ENCODE data around the gene TCF4. TPM values are rescaled to one million over a fixed set of nuclear protein-coding genes. Genes with fewer than 3 reads are reported as not detected.

The TCF4 gene
- polyA plus RNA-seq, 1 of the 3 experiments (the other 2 are of a cell fraction) = 39.1 TPM

DNA sequence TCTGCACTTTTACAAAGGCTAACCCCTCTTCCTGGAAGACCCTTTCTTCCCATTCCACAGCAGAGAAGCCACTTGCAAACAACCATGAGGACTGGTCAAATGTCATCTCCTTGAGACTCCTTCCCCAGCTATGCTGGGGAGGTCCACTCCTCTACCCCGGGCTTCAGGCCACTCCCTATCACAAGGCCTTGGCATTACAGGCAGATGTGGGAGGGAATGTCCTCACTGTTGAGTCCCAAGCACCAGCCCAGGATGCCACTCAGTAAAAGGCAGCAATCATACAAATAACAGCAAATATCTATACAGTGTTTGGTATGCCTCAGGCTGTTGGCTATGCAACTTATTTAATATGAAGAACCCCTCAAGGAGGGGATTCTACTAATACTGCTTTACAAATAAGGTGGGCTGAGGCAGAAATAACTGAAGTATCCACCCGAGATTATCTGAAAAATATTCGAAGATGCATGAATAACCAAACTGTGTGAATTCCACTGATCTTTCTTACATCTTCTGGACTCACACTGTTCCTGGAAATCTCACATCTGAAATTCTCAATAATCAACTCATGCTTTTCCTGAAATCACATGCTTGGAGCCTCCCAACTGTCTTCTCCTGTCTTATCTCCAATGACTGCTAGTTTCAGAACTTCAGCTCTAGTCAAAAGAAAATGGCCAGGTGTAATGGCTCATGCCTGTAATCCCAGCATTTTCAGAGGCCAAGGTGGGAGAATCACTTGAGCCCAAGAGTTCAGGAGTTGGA, 226.3 kb downstream of the TCF4 start (continued):
- no peak for TF ChIP-seq EP300 (IDR thresholded peaks at IDR 0.05; ENCODE audit: borderline replicate concordance in 1 of 2, low read depth in 1 of 2, low read length in 1 of 2)
- TF ChIP-seq TCF12 (IDR thresholded peaks at IDR 0.05) = no peak

DNA sequence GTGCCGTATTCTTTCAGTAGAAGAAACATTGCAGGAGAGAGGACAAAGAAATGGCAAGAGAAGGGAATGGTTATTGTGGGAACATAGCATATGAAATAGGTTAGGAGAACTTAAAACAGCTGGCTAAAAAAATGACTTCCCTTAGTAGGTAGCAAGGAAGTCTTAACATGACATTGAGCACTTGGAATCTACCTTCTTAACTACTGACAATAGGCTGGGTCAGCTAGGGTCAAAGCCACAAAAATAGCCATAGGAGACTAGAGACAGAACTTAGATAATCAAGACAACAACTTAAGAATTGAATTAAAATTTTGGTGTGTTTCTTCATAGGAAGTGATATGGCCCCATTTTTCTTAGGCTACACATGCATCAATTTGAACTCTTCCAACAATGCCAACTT, 227.9 kb downstream of the TCF4 start:
- peaks cover 25% of the 10 kb centered on the region for H3K79me2 ChIP-seq (ENCODE audit: insufficient read depth)
- ChIA-PET CTCF (interaction anchor here (1.8 kb wide), 1 partner anchor 55 kb away, joined by 5 read pairs; no protein-coding TSS in a partner anchor), POLR2A (interaction anchor here (0.6 kb wide), 1 partner anchor 71 kb away, joined by 3 read pairs; no protein-coding TSS in a partner anchor)
- TF ChIP-seq SMC3 (IDR thresholded peaks at IDR 0.05; ENCODE audit: low read depth, low read length) (no peak), FOXJ3 (CRISPR knock-in tag; IDR thresholded peaks at IDR 0.05) (no peak), TCF12 (IDR thresholded peaks at IDR 0.05) (no peak), EZH2phosphoT487 (IDR thresholded peaks at IDR 0.05; ENCODE audit: borderline replicate concordance, low read depth) (no peak), CHD2 (IDR thresholded peaks at IDR 0.05; ENCODE audit: low read length, partially characterized antibody) (no peak), NFIC (IDR thresholded peaks at IDR 0.05; ENCODE audit: borderline replicate concordance) (no peak), RCOR1 (IDR thresholded peaks at IDR 0.05; ENCODE audit: low read length) (no peak), PBX3 (IDR thresholded peaks at IDR 0.05) (no peak), TEAD4 (IDR thresholded peaks at IDR 0.05; ENCODE audit: borderline replicate concordance, insufficient read depth) (no peak), ELF1 (IDR thresholded peaks at IDR 0.05) (no peak), GATA2 (CRISPR knock-in tag; IDR thresholded peaks at IDR 0.05) (no peak), YY1 (IDR thresholded peaks at IDR 0.05; ENCODE audit: low read depth) (no peak), SIN3A (IDR thresholded peaks at IDR 0.05; ENCODE audit: borderline replicate concordance, low read depth, low read length) (no peak), RFX5 (IDR thresholded peaks at IDR 0.05; ENCODE audit: low read length) (no peak), TAF1 (IDR thresholded peaks at IDR 0.05; ENCODE audit: borderline replicate concordance, low read depth, low read length) (no peak), GABPA (IDR thresholded peaks at IDR 0.05; ENCODE audit: low read depth) (no peak), MAX (IDR thresholded peaks at IDR 0.05; ENCODE audit: low read depth) (no peak)
- TF ChIP-seq, protein P1, sequence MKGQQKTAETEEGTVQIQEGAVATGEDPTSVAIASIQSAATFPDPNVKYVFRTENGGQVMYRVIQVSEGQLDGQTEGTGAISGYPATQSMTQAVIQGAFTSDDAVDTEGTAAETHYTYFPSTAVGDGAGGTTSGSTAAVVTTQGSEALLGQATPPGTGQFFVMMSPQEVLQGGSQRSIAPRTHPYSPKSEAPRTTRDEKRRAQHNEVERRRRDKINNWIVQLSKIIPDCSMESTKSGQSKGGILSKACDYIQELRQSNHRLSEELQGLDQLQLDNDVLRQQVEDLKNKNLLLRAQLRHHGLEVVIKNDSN (IDR thresholded peaks at IDR 0.05; ENCODE audit: borderline replicate concordance, low read depth) = no peak
- TF ChIP-seq, protein P2, sequence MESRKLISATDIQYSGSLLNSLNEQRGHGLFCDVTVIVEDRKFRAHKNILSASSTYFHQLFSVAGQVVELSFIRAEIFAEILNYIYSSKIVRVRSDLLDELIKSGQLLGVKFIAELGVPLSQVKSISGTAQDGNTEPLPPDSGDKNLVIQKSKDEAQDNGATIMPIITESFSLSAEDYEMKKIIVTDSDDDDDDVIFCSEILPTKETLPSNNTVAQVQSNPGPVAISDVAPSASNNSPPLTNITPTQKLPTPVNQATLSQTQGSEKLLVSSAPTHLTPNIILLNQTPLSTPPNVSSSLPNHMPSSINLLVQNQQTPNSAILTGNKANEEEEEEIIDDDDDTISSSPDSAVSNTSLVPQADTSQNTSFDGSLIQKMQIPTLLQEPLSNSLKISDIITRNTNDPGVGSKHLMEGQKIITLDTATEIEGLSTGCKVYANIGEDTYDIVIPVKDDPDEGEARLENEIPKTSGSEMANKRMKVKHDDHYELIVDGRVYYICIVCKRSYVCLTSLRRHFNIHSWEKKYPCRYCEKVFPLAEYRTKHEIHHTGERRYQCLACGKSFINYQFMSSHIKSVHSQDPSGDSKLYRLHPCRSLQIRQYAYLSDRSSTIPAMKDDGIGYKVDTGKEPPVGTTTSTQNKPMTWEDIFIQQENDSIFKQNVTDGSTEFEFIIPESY (IDR thresholded peaks at IDR 0.05; ENCODE audit: borderline replicate concordance, low read depth) = no peak
- H3K9ac ChIP-seq = no peak overlapping the region
- peaks cover 0 to 3% of the 10 kb centered on the region in 2 experiments for H3K36me3 ChIP-seq (replicated peaks in 1 of 2; ENCODE audit: control insufficient read depth in 1 of 2, insufficient read depth in 2 of 2, low read length in 1 of 2)
- H3K4me2 ChIP-seq = no peak overlapping the region
- H3K9me3 ChIP-seq = no peaks in the 10 kb centered on the region
- no peaks in the 10 kb centered on the region for H3K9me2 ChIP-seq
- no peaks in the 10 kb centered on the region for H3F3A ChIP-seq (replicated peaks; ENCODE audit: insufficient read depth)
- H2AFZ ChIP-seq (ENCODE audit: low read depth) = no peak overlapping the region
- H4K20me1 ChIP-seq (ENCODE audit: insufficient read depth) = no peaks in the 10 kb centered on the region
- H3K27ac ChIP-seq (ENCODE audit: low read depth in 2 of 2, low read length in 1 of 2) = no peak overlapping the region
- peaks cover 6 to 9% of the 10 kb centered on the region in 2 experiments; a peak in 3 of 4 replicates for H3K4me1 ChIP-seq (ENCODE audit: control insufficient read depth in 1 of 2, insufficient read depth in 2 of 2, low read depth in 1 of 2, low read length in 1 of 2)
- 91% methylated on average over 1 of the region's 1 CpG for WGBS (ENCODE audit: low lambda C conversion rate)
- H3K27me3 ChIP-seq (ENCODE audit: insufficient read depth) = no peaks in the 10 kb centered on the region
- no peak overlapping the region for H3K4me3 ChIP-seq (ENCODE audit: low read depth in 2 of 2, low read length in 1 of 2)
- no peak for DNase-seq
